ENCODE measurements around the gene UBE2O.
A peak's percentile ranks its signal among the peaks of the same experiment; 100 is the strongest.

The UBE2O gene

DNA sequence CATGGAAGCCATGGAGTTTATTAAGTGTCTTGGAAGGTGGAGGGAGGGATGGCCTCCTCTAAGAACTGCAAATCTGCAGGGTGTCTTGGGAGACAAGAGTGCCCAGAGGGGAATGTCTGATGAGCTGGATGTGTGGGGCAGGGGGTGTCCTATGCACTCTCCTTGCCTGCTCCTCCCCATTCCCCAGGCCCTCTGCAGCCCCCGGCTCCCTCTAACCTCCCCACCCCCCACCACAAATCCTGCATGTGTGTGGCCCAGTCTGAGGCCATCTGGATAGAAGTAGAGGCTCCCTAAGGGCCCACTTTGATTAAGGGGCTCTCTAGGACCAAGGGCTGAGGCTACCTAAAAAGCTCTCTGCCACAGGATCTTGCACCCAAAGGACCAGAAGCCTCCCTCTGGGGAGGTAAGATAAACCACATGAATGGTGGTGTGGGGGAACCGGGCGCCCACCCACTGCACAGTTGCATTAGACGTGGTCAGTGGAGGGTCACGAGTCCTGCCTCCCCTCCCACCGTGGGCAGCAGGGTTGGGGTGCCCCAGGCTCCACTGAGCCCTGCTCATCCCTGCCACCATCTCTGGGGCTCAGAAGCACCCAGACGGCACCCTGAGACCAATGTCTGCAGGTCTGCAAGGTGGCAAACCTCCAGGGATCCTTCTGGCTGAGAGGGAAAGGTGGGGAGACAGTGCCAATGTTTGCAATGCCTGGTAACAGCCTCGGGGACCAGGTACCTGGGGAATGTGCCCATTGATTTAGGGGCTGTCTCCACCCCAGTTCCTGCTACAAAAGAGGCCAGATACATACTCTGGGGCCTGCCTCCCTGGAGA, 15.1 kb upstream of the UBE2O start:
- Histone ChIP-seq H3K9ac (peak overlapping the region in 5 of 11 experiments; percentile 5 to 41 (median 15); a peak in 4 of 22 replicates), H3K4me2 (peak overlapping the region in 8 of 11 experiments; percentile 20 to 65 (median 49); a peak in 14 of 22 replicates), H4K20me1 (peaks cover 0 to 40% (median 0%) of the 10 kb centered on the region in 11 experiments; a peak in 4 of 22 replicates), H3K4me1 (peaks cover 20 to 51% (median 39%) of the 10 kb centered on the region in 10 experiments), H3K36me3 (peaks cover 23 to 49% (median 38%) of the 10 kb centered on the region in 11 experiments), H3K27ac (no peak overlapping the region), H3K27me3 (no peaks in the 10 kb centered on the region), H3K4me3 (no peak overlapping the region), H3K9me3 (replicated peaks in 1 of 11) (no peaks in the 10 kb centered on the region)
- TF ChIP-seq Cebpa-rat (IDR thresholded peaks at IDR 0.05): no peak

DNA sequence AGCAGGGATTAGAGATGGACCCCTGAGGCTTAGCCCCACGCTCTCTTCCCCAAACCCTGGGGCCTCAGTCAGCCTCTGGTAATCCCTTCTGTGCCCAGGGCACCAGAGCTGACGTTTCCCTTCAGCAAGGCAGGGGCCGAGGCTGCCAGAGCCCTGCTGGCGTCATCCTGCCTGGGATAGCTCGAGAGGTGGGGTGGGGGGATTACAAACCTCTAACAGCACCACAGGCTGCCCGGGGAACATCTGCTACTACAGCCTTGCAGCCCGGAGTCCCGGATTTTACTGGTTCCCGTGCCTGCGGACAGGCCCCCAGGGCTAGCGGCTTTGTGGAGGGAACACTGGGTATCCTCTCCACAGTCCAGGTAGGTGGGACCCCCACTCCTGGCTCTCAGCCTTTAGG, 14.4 kb upstream of the UBE2O start, which contains the start of gene AANAT:
TSS of gene AANAT (plus strand) at position 238 of the 400 bp plus-strand sequence. CDS start 1,144 bp downstream, outside the sequence.
- TF ChIP-seq Cebpa-rat (IDR thresholded peaks at IDR 0.05): no peak
- Histone ChIP-seq H3K4me1 (peaks cover 20 to 51% (median 39%) of the 10 kb centered on the region in 10 experiments), H3K27me3 (no peaks in the 10 kb centered on the region), H3K9me3 (replicated peaks in 1 of 11) (no peaks in the 10 kb centered on the region), H3K4me3 (no peak within 1 kb of the TSS), H3K9ac (peak within 1 kb of the TSS in 5 of 11 experiments; percentile 5 to 41 (median 15); a peak in 4 of 22 replicates), H3K4me2 (peak within 1 kb of the TSS; percentile 26 to 65 (median 46); a peak in 20 of 22 replicates), H4K20me1 (peaks cover 0 to 34% (median 0%) of the 10 kb centered on the region in 11 experiments; a peak in 4 of 22 replicates), H3K27ac (no peak within 1 kb of the TSS), H3K36me3 (peaks cover 16 to 42% (median 31%) of the 10 kb centered on the region in 11 experiments)

DNA sequence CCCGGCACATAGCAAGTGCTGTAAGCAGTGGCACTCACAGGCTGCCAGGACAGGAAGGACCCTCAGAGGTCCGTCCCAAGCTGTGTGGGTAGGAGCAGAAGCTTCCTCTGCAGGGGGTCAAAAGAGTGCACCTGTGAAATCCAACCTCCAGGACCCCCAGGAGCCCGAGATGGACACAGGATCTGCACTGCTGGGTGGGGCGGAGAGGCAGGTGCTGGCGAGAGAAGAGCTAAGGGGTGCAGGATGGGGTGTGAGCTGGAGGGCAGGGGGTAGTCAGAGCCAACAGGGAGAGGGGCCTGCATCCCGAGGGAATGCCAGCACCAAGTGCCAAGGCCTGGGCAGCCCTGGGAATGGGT, 13.8 kb upstream of the UBE2O start:
- peak overlapping the region in 10 of 11 experiments; percentile 26 to 63 (median 40); a peak in 15 of 22 replicates for H3K4me2 ChIP-seq
- H3K9ac ChIP-seq: no peak overlapping the region; a peak in 1 of 22 replicates
- H4K20me1 ChIP-seq: peaks cover 0 to 28% (median 0%) of the 10 kb centered on the region in 11 experiments; a peak in 4 of 22 replicates
- no peaks in the 10 kb centered on the region for H3K27me3 ChIP-seq
- no peak overlapping the region for H3K4me3 ChIP-seq
- no peaks in the 10 kb centered on the region for H3K9me3 ChIP-seq (replicated peaks in 1 of 11)
- no peak for TF ChIP-seq Cebpa-rat (IDR thresholded peaks at IDR 0.05)
- H3K36me3 ChIP-seq: peaks cover 10 to 36% (median 25%) of the 10 kb centered on the region in 11 experiments
- peaks cover 22 to 55% (median 44%) of the 10 kb centered on the region in 10 experiments for H3K4me1 ChIP-seq
- no peak overlapping the region for H3K27ac ChIP-seq

DNA sequence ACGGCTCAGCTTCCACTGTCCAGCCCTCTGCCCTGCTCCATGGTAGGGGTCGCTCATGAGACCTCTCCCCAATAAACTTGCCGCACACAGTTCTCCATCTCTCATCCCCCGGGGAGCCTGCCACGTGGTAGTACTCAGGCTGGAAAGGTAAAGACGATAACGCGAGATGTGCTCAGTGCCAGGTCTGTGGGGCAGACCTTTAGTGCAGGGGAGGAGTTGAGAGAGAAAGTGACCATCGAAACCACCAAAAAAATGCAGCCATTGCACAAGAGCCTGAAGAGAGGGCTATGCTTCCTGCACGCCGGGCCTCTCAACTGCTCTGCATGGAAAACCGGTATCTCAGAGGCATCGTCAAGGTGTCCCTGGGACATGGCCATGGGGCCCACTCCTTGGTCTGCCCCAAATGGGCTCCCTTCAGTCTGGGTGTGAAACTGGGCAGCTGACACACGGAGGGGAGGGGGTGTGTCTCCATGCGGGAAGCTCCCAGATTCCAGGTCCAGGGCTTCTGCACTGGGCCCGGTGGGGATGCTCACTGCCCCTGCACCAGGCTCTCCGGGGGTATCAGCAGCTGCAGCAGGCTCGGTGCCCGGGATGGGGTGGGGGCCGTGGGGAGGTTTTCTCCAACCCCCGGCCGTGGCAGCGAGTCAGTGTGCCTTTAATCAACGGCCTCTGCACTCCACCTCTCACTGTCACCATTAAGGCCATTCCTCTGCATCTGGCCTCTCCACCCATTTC, 9.8 kb upstream of the UBE2O start:
- Histone ChIP-seq H3K27me3 (no peaks in the 10 kb centered on the region), H3K27ac (no peak overlapping the region), H3K4me1 (peaks cover 30 to 52% (median 42%) of the 10 kb centered on the region in 10 experiments), H3K4me2 (no peak overlapping the region), H4K20me1 (no peaks in the 10 kb centered on the region; a peak in 1 of 22 replicates), H3K4me3 (no peak overlapping the region), H3K9me3 (replicated peaks in 1 of 11) (no peaks in the 10 kb centered on the region), H3K9ac (no peak overlapping the region; a peak in 2 of 22 replicates), H3K36me3 (no peaks in the 10 kb centered on the region)
- no peak for TF ChIP-seq Cebpa-rat (IDR thresholded peaks at IDR 0.05)

DNA sequence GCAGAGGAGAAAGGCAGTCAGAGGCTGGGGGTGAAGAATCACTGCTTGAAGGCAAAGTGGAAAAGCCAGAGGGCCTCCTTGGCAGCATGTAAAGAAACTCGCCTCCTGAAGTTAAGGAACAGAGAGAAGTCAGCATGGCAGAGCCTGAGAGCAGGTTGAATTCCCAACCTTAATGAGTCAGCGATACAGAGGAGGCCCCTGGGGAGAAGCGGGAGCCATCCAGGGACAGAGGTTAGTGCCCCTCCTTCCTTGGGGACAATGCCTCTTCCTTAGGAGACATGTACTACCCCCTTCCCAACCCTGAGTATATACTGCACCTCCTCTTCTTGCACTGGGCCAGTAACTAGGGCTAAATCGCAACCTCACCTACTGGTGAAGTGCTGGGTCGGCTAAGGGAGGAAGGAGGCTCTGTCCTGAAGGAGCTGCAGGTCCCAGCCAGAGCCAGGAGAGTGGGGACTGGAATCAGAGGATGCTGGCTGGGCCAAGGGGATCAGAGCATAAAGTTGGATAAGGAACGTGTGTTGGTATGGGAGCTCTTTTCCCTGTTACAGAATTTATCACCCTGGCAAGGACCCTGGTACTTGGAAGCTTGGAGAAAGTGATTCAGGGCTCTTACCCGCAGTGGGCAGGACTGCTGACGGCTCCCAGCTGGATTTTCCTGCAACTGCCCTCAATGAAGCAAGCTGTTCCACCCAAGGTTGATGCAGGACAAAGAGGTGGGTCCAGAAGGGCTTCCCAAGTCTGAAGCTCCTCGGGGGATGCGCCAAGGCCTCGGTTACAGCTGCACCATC, 9.0 kb upstream of the UBE2O start:
- no peak overlapping the region for H3K4me3 ChIP-seq
- H3K27me3 ChIP-seq: no peaks in the 10 kb centered on the region
- H3K36me3 ChIP-seq: no peaks in the 10 kb centered on the region
- H3K4me1 ChIP-seq: peaks cover 29 to 46% (median 35%) of the 10 kb centered on the region in 10 experiments
- H3K4me2 ChIP-seq: peak overlapping the region; percentile 1 to 56 (median 46); a peak in 16 of 22 replicates
- TF ChIP-seq Cebpa-rat (IDR thresholded peaks at IDR 0.05): no peak
- peak overlapping the region in 3 of 11 experiments; percentile 14 to 41 (median 19); a peak in 3 of 22 replicates for H3K9ac ChIP-seq
- no peak overlapping the region for H3K27ac ChIP-seq
- no peaks in the 10 kb centered on the region; a peak in 1 of 22 replicates for H4K20me1 ChIP-seq
- no peaks in the 10 kb centered on the region for H3K9me3 ChIP-seq (replicated peaks in 1 of 11)

DNA sequence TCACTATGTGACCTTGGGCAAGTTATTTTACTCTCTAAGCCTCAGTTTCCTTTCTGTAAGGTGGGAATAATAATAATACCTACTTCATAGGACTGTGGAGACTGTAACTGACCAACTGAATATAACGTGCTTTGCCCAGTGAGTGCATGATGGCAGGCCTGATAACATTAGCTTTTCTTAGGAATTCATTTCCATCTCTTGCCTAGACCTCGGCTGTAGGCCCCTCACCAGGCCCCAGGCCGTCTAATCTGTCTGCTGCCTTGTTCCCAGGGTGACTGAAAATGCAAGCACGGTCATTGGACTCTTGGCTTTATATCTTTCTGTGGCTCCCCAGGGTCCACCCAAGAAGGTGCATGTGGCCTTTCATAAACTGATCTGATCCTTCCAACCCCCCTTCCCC, 6.7 kb upstream of the UBE2O start:
- H3K4me1 ChIP-seq: peaks cover 9 to 28% (median 16%) of the 10 kb centered on the region in 10 experiments; a peak in 18 of 20 replicates
- no peaks in the 10 kb centered on the region for H4K20me1 ChIP-seq
- H3K9me3 ChIP-seq (replicated peaks in 1 of 11): no peaks in the 10 kb centered on the region
- no peaks in the 10 kb centered on the region for H3K36me3 ChIP-seq
- no peak for TF ChIP-seq Cebpa-rat (IDR thresholded peaks at IDR 0.05)
- no peaks in the 10 kb centered on the region for H3K27me3 ChIP-seq
- peak overlapping the region in 1 of 11 experiments; percentile 2; a peak in 1 of 22 replicates for H3K9ac ChIP-seq
- H3K27ac ChIP-seq: no peak overlapping the region
- no peak overlapping the region for H3K4me3 ChIP-seq
- H3K4me2 ChIP-seq: no peak overlapping the region

DNA sequence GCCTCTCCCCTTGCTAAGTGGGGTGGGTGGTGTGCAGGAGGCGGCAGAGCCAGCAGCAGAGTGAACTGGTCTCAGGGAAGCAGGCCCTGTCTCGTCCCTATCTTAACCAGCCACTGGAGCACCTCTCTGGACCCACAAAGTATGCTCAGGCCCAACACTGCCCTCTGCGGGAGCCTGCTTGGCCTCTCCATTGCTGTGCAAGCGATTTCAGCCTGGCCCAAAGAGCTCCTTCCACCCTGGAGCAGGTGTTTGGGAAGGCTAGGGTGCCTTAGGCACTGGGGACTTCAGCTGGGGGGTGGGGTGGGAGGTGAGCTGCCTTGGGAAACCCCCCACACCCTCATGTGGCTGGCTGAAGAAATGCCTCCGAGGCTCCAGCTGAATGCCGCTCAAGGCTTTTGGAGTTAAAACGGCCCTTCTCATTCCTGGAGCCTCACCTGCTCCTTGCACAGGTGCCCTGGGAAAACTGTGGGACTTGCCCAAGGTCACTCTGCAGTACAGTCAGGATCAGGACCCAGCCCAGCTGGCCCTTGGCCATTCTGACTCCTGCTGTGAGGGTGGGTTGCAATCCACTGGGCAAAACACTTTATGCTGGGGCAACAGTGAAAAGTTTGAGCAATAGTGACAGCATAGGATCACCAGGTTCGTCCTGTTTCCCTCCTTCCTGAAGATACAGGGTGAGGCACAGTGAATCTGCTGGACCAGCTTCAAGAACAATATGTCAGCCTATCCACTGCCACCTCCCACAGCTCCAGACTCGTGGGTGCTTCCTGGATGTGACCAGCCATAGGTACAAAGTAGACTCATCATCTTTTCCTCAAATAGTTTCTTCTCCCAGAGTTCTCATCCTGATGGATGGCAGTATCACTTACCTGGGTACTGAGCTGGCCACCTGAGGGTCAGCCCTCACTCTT, 5.9 kb upstream of the UBE2O start:
- no peaks in the 10 kb centered on the region for H3K9me3 ChIP-seq (replicated peaks in 1 of 11)
- no peaks in the 10 kb centered on the region for H3K27me3 ChIP-seq
- no peak overlapping the region for H3K27ac ChIP-seq
- H3K36me3 ChIP-seq: no peaks in the 10 kb centered on the region
- no peaks in the 10 kb centered on the region for H4K20me1 ChIP-seq
- H3K4me1 ChIP-seq: peaks cover 9 to 28% (median 16%) of the 10 kb centered on the region in 10 experiments; a peak in 18 of 20 replicates
- TF ChIP-seq Cebpa-rat (IDR thresholded peaks at IDR 0.05): no peak
- no peak overlapping the region for H3K4me3 ChIP-seq
- H3K9ac ChIP-seq: peak overlapping the region in 1 of 11 experiments; percentile 2; a peak in 1 of 22 replicates
- H3K4me2 ChIP-seq: no peak overlapping the region

All from BLaER1 treated with 17β-estradiol and CSF1 and Interleukin-3, amounts not matched to agents 10 nM and 100 nM (cell line).